HG03558 (cell line): ENCODE measurements around the gene ABCA5.
"Not testable (repeated sequence)": the region's sequence is repeated elsewhere in the genome, so short reads cannot be mapped to it uniquely, and the experiment has no call there.

Experiments
- ATAC-seq: cut with Tn5 transposase; IDR thresholded peaks from one replicate; pipeline ENCODE4 v1.9.1; 2021; ENCODE audit warnings: moderate number of reproducible peaks; ENCODE audit not compliant: unreplicated experiment; ENCODE audit errors: extremely low read depth

Gene ABCA5

GRCh38 chr17:69223809-69224208, 103.1 kb downstream of the ABCA5 start:
- ATAC-seq: peak; percentile 89

- ATAC-seq: no peak
These were observed 104.2 kb downstream of the ABCA5 start for GRCh38 chr17:69222707-69223258.

DNA sequence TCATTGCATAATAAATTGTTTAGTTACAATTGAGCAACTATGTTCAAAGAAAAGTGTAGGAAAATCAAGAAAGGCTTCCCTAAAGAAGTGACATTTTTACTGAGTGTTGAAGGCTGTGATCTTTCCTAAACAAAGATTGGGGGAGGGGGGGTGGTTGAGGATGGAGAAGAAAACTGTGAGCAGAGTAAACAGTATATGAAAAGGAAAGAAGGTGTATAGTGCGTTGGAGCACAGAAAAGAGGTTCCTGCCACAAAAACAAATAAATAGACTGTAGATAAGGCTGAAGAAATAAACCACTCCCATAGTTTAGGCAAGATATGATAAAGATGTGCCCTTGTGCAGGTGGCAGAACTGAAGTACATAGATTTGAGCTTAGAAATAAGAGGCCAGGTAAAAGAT, 106.8 kb downstream of the ABCA5 start:
- no peak for ATAC-seq

GRCh38 chr17:69218986-69219385, 107.9 kb downstream of the ABCA5 start:
- no peak for ATAC-seq

DNA sequence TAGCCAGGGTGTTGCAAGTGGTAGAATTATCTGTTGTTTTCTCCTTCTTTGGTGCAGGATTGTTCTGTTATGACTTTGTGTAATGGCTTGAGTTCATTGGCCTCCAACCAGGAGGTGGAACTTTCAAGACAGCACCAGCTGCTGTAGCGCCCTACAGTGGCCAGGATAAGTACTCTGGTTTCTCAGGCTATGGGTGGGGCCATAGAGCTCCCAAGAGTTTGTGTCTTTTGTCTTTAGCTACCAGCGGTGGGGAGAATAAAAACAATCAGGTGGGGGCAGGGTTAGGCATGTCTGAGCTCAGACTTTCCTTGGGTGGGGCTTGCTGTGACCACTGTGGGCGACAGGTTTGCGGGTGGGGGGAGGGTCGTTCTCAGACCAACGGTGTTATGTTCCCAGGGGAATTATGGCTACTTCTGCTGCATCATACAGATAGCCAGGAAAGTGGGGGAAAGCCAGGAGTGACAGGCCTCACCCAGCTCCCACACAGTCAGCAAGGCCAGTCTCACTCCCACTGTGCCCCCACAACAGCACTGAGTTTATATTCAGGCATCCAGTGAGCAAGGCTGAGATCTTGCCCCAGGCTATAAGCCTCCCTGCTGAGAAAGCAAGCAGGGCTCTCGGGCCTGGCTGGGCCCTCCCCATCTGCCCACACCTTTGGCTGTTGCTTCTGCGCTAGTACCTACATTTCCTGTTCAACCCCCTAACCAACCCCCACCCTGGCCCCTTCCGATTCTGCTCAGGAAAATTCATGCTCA, 113.7 kb downstream of the ABCA5 start:
- ATAC-seq: no peak

- no peak for ATAC-seq
These were observed 118.3 kb downstream of the ABCA5 start for GRCh38 chr17:69208640-69209039.

DNA sequence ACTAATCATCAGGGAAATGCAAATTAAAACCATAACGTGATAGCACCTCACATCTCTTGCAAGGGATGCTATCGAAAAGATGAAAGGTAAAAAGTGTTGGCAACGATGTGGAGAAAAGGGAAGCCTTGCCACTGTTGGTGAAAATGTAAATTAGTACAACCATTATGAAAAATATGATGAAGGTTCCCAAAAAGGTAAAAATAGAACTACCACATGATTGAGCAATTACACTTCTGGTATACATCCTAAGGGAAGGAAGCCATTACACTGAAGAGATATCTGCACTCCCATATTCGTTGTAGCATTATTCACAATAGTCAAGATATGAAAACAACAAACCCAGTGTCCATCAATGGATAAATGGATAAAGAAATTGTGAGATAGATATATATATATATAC, 119.8 kb downstream of the ABCA5 start:
- no peak for ATAC-seq

DNA sequence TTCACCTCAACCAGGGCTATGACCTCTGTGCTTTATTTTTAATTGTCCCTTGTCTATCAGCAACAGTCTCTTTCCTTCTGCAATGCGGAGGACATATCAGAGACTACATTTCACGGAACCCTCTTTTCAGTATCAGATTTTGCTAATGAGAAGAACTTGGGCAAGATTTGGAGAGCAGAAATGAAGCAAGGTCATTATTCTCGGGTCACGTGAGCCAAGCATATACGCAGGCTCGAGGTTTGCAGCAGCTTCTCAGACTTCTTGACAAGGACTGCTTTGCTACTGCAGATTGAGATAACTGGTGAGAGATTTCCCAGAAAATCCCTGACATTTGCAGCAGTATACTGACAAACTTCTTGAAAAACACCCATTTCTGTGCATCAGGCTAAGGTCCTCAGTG, 128.7 kb downstream of the ABCA5 start:
- no peak for ATAC-seq

GRCh38 chr17:69196105-69196653, 130.8 kb downstream of the ABCA5 start:
- ATAC-seq: not testable (repeated sequence)
